Amniotic epithelial cell (primary cell): Measurements from ENCODE around the gene POLD2.

Experiments used
- DNase-seq: peaks from one replicate; pipeline ENCODE4 v3.0.0-alpha.2; 2010; ENCODE audit warnings: low read depth

Gene POLD2

GRCh38 chr7:44101966-44102845 is 21.1 kb downstream of the POLD2 start:
- DNase-seq, result peak; percentile 37

- DNase-seq, result no peak
These were observed 21.9 kb downstream of the POLD2 start for GRCh38 chr7:44101303-44101965.

GRCh38 chr7:44100458-44101302 is 22.7 kb downstream of the POLD2 start:
- DNase-seq, result peak; percentile 77

- no peak for DNase-seq
These were observed 23.7 kb downstream of the POLD2 start for GRCh38 chr7:44099669-44100068.

GRCh38 chr7:44098092-44099068 is 25.0 kb downstream of the POLD2 start:
- no peak for DNase-seq

- DNase-seq, result no peak
These were observed 26.1 kb downstream of the POLD2 start for GRCh38 chr7:44097064-44097932.

GRCh38 chr7:44096326-44096881 is 26.9 kb downstream of the POLD2 start:
- DNase-seq, result no peak

- no peak for DNase-seq
These were observed 27.6 kb downstream of the POLD2 start for GRCh38 chr7:44095781-44096180.

- peak; percentile 38 for DNase-seq
These were observed 28.3 kb downstream of the POLD2 start for GRCh38 chr7:44094883-44095592.

- no peak for DNase-seq
These were observed 29.0 kb downstream of the POLD2 start for GRCh38 chr7:44094365-44094764.

GRCh38 chr7:44093102-44093641 is 30.2 kb downstream of the POLD2 start:
- no peak for DNase-seq

GRCh38 chr7:44087911-44088838 is 35.2 kb downstream of the POLD2 start:
- no peak for DNase-seq

GRCh38 chr7:44086627-44087026 is 36.7 kb downstream of the POLD2 start:
- DNase-seq, result no peak

GRCh38 chr7:44085546-44085945 is 37.8 kb downstream of the POLD2 start:
- no peak for DNase-seq

- no peak for DNase-seq
These were observed 38.6 kb downstream of the POLD2 start for GRCh38 chr7:44084701-44085100.

GRCh38 chr7:44083796-44084195 is 39.6 kb downstream of the POLD2 start:
- no peak for DNase-seq

GRCh38 chr7:44082541-44083207 is 40.7 kb downstream of the POLD2 start:
- peak; percentile 97 for DNase-seq
